IPS-18a (cell line): ENCODE data around the gene GSX2.

Source experiments
- H3K27ac ChIP-seq: one replicate; pipeline ENCODE4 v1.5.1; 2013; ENCODE audit warnings: low read length
- H3K27me3 ChIP-seq: one replicate; pipeline ENCODE4 v1.6.1; 2013; ENCODE audit warnings: mild to moderate bottlenecking, low read length; ENCODE audit not compliant: control insufficient read depth, insufficient read depth
- H3K36me3 ChIP-seq: one replicate; pipeline ENCODE4 v1.6.1; 2013; ENCODE audit warnings: low read depth, low read length; ENCODE audit not compliant: control insufficient read depth
- H3K4me1 ChIP-seq: one replicate; pipeline ENCODE4 v1.6.1; 2013; ENCODE audit warnings: low read depth, low read length; ENCODE audit not compliant: control insufficient read depth
- H3K4me3 ChIP-seq: one replicate; pipeline ENCODE4 v1.5.1; 2013; ENCODE audit warnings: low read length
- H3K9ac ChIP-seq: one replicate; pipeline ENCODE4 v1.6.1; 2013; ENCODE audit warnings: mild to moderate bottlenecking, low read length, moderate library complexity
- H3K9me3 ChIP-seq: one replicate; pipeline ENCODE4 v1.6.1; 2013; ENCODE audit warnings: low read depth, low read length; ENCODE audit not compliant: control insufficient read depth

The GSX2 gene

DNA sequence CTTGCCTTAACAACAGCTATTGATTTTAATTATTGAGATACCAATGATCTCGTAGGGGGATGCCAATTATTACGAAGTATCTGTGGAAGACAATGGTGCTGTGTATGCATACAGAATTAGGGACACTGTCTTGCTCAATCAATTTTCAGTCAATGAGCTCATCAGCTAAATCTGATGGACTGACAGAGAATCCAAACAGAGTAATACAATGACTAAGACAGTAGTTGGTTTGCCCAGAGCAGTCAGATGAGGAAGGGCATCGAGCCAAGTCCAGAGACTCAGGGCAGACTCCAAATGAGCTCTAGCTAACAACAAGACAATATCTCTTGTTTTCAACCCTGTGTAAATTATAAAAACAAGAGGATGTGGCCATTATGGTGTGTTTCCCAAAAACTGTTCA, 14.7 kb upstream of the GSX2 start:
- Histone ChIP-seq H3K27ac (no peak overlapping the region), H3K9me3 (no peaks in the 10 kb centered on the region), H3K36me3 (no peaks in the 10 kb centered on the region), H3K27me3 (peaks cover 28% of the 10 kb centered on the region), H3K4me1 (no peaks in the 10 kb centered on the region), H3K9ac (no peak overlapping the region), H3K4me3 (no peak overlapping the region)

DNA sequence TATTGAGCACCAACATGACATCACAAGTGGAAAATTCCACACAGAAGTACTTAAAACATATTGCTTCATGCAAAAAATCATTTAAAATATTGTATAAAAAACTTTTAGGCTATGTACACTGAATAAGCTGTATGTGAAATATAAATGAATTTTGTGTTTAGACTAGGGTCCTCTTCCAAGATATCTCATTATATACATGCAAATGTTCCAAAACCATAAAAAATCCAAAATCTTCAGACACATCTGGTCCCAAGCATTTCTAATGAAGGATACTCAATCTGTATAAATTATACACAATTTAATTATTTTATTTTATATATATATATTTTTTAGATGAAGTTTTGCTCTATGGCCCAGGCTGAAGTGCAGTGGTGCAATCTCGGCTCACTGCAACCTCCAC, 10.1 kb upstream of the GSX2 start:
- peaks cover 74% of the 10 kb centered on the region for H3K27me3 ChIP-seq

GRCh38 chr4:54090404-54090803, 9.6 kb upstream of the GSX2 start:
- Histone ChIP-seq H3K9ac (no peak overlapping the region), H3K36me3 (no peaks in the 10 kb centered on the region), H3K4me3 (no peak overlapping the region), H3K9me3 (no peaks in the 10 kb centered on the region), H3K27ac (no peak overlapping the region), H3K4me1 (peaks cover 34% of the 10 kb centered on the region), H3K27me3 (peaks cover 79% of the 10 kb centered on the region)

More for the DNA sequence above, 10.1 kb upstream of the GSX2 start:
- Histone ChIP-seq H3K9me3 (no peaks in the 10 kb centered on the region), H3K27ac (no peak overlapping the region), H3K9ac (no peak overlapping the region), H3K36me3 (no peaks in the 10 kb centered on the region), H3K4me3 (no peak overlapping the region), H3K4me1 (peaks cover 28% of the 10 kb centered on the region)

DNA sequence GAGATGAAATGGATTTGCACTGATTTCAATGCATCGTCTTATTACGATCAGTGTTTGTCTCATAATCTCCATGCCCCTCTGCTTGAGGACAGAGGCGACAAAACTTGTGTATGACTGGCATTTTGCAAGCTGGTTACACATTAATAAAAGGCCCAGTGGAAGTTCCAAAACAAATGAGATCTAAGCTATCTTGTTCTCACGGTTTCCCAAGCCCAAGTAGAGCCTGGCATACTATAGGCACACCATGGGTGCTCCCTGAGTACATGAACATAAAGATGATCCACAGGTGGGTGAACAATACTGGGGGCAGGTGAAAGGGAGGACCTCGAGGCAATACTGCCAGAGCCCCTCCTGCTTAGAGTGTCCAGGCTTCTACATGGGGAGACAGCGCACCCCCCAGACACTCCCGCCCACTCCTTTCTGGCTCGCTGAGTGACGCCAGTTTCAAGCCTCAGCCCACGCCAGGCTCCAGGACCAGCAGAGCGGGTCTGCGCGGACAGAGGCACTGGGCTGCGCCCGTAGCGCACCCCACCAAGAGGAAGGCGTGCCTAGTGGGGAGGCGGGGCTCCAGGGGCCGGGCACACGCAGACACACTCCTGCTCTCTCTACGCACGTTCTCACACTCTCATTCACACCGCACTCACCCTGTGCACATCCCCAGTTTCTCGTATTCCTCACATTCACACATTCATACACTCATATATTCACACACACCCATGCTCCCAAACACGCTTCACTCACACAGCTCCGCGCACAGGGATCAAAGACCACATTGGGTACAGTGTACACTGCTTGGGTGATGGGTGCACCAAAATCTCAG, 8.9 kb upstream of the GSX2 start:
- peaks cover 85% of the 10 kb centered on the region for H3K27me3 ChIP-seq
- no peak overlapping the region for H3K9ac ChIP-seq

DNA sequence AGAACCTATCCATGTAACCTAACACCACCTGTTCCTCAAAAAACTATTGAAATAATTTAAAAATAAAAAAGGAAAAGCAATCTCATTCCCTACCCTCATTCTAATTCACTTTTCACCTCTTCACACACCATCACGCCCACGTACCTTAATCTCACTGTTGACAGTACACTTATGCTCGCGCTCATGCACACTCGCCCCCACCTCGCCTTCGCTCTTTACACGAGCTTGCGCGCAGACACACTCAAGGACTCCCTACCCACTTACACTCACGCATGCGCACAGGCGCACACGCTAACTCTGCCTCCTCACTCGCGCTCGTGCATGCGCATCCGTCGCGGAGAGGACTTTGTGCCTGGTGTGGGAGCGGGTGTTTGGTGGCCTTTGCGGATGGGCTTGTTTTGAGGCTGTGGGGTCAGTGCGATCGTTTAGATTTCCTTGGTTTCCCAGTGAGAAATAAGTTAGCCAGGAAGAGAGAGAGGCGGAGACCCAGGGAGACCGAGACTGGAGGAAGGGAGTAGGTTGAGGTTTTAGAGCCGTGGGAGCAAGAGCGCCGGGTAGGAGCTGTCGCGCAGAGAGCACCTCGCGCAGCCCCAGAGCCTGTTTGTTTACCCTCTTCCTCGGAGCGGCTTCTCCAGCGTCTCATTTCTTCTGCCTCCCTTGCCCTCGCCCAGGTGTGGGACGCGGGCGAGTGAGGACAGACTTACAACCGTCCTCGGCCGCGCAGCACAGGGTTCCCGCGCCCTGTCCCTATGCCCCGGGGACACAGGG, 8.1 kb upstream of the GSX2 start:
- Histone ChIP-seq H3K4me1 (peaks cover 46% of the 10 kb centered on the region), H3K27ac (no peak overlapping the region), H3K27me3 (peaks cover 89% of the 10 kb centered on the region), H3K9me3 (no peaks in the 10 kb centered on the region), H3K36me3 (no peaks in the 10 kb centered on the region), H3K4me3 (peak overlapping the region; percentile 64), H3K9ac (no peak overlapping the region)

More for the DNA sequence above, 8.9 kb upstream of the GSX2 start:
- Histone ChIP-seq H3K4me3 (peak overlapping the region; percentile 64), H3K4me1 (peaks cover 38% of the 10 kb centered on the region), H3K9me3 (no peaks in the 10 kb centered on the region), H3K27ac (no peak overlapping the region), H3K36me3 (no peaks in the 10 kb centered on the region)

GRCh38 chr4:54092405-54093323, 7.3 kb upstream of the GSX2 start:
- Histone ChIP-seq H3K9ac (no peak overlapping the region), H3K4me1 (peaks cover 47% of the 10 kb centered on the region)

DNA sequence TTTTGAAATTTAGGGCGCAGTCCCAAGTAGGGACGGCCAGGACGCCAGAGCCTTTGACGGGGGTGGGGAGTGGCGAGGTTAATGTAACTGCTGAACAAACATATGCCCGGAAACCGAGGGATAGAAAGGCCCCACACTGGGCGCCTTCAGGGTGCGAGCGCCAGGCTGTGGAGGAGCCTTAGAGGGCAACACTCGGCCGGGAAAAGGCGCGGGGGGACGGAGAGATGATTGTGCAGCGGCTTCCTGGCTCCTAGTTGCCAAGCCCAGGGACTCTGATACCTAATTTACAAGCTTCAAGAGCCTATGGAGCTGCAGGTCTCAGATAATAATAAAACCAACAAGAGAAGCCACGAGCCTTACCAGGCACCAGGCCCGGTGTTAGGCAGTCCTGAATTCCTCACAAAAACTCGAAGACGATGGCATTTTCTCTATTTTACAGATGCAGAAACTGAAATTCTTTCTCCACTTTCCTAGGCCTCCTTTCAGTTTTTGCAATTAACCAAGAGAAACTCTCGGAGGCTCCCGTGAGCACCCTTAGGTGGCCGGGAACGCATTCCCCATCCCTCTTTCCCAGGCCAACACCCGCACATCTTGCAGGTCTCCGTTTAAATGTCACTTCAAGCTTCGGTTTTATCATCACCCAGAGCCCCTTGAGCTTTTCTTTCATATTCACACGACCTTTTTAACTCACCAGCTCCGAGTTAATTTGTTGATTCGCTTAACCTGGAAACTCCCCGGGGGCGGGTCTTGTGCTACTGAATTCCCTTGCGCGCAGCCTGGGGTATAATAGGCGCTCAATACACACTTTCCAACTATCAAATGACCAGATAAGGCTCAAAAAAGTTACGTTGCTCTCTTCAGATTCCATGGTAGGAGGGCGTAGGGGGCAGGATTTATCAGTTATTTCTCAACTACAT, 6.4 kb upstream of the GSX2 start:
- peaks cover 95% of the 10 kb centered on the region for H3K27me3 ChIP-seq
- no peak overlapping the region for H3K9ac ChIP-seq
- H3K36me3 ChIP-seq = no peaks in the 10 kb centered on the region
- H3K9me3 ChIP-seq = no peaks in the 10 kb centered on the region
- no peak overlapping the region for H3K27ac ChIP-seq
- peaks cover 49% of the 10 kb centered on the region for H3K4me1 ChIP-seq
- peak overlapping the region; percentile 34 for H3K4me3 ChIP-seq

More at GRCh38 chr4:54092405-54093323, 7.3 kb upstream of the GSX2 start:
- no peaks in the 10 kb centered on the region for H3K9me3 ChIP-seq
- peak overlapping the region; percentile 64 for H3K4me3 ChIP-seq
- H3K27ac ChIP-seq = no peak overlapping the region
- H3K27me3 ChIP-seq = peaks cover 94% of the 10 kb centered on the region
- no peaks in the 10 kb centered on the region for H3K36me3 ChIP-seq

- Histone ChIP-seq H3K9ac (no peak overlapping the region), H3K27ac (no peak overlapping the region), H3K9me3 (no peaks in the 10 kb centered on the region), H3K36me3 (no peaks in the 10 kb centered on the region), H3K4me3 (peak overlapping the region; percentile 21), H3K4me1 (peaks cover 58% of the 10 kb centered on the region), H3K27me3 (peaks cover 98% of the 10 kb centered on the region)
Measured at GRCh38 chr4:54094451-54094850, 5.5 kb upstream of the GSX2 start.

GRCh38 chr4:54095110-54095825, 4.7 kb upstream of the GSX2 start:
- H3K36me3 ChIP-seq = no peaks in the 10 kb centered on the region
- H3K9ac ChIP-seq = no peak overlapping the region
- H3K4me1 ChIP-seq = peaks cover 58% of the 10 kb centered on the region
- H3K27me3 ChIP-seq = peaks cover 100% of the 10 kb centered on the region
- peak overlapping the region; percentile 21 for H3K4me3 ChIP-seq
- H3K27ac ChIP-seq = no peak overlapping the region
- H3K9me3 ChIP-seq = no peaks in the 10 kb centered on the region

DNA sequence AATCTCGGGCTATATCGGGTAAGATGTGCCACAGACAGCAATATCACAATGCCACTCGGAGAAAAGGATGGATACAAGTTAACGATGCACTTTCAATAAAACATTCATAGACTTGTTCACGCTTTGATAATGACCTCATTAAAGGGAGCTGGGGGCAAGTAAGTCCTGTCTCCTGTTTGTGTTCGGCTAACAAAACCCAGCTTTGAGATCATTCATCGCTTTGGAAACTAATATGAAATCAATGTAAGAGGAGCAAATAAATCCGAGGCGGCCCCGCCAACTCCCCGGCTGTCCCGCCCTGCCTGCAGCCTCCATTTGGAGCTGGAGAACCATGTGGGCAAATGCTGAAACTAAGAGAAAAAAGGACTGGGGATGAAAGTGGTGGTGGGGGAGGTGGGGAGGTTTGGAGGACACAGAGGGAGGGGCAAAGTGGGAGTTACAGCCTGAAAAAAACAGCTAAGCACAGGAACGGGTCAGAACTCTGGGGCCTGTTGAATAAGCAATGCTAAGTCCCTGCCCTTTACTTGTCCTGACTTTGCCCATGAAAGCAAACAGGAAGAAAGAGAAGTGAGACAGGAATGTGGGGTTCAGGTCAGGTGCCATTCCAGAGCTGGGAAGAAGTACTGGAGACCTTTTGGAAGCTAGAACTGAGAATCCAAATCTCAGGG, 3.5 kb upstream of the GSX2 start:
- Histone ChIP-seq H3K4me1 (peaks cover 61% of the 10 kb centered on the region), H3K4me3 (no peak overlapping the region), H3K27me3 (peaks cover 100% of the 10 kb centered on the region)

More for the DNA sequence above, 3.5 kb upstream of the GSX2 start:
- no peaks in the 10 kb centered on the region for H3K36me3 ChIP-seq
- no peak overlapping the region for H3K9ac ChIP-seq
- H3K9me3 ChIP-seq = no peaks in the 10 kb centered on the region
- no peak overlapping the region for H3K27ac ChIP-seq
